H1 (cell line): ENCODE results near the gene KRTAP10-3. TPM values are rescaled to one million over a fixed set of nuclear protein-coding genes. Genes with fewer than 3 reads are reported as not detected.

Experiments used
- BRCA1 ChIP-seq: IDR thresholded peaks from 2 replicates; pipeline ENCODE4 v1.6.1; 2012; ENCODE audit warnings: low read depth, low read length, improper control_type of control experiment
- USF2 ChIP-seq: IDR thresholded peaks from 2 replicates; pipeline ENCODE4 v1.6.1; 2011; ENCODE audit warnings: low read length, improper control_type of control experiment
- polyA plus RNA-seq, 7 experiments: library from polyadenylated mRNA; depleted of rRNA in 3 of 7; stranded (reverse) in 5 of 7; unstranded in 2 of 7; fragments of >200 nt in 5 of 7; fragments of 200-250 nt in 2 of 7; gene quantifications; 1 replicate in 5 of 7; 2 replicates in 1 of 7; 4 replicates in 1 of 7; pipeline versions ENCODE4 v1.2.1 to v1.2.3, GENCODE V29; 2011 to 2013; ENCODE audit warnings: missing spikeins in 2 of 7, mixed read lengths in 2 of 7
- total RNA-seq: library from RNA; stranded (reverse); fragmentation: NEBNext Ultra II Directional; extraction: Animal tissue kit (Norgen Biotek cat#: 25700); gene quantifications from 2 replicates; pipeline ENCODE4 v1.2.1, GENCODE V29; 2021

Gene KRTAP10-3
- total and polyA plus RNA-seq, 2 of the 8 experiments (the other 6 are each of a cell fraction or from before 2014, with no cell fraction given), result not detected

- TF ChIP-seq USF2 (no peak), BRCA1 (no peak)
Measured at GRCh38 chr21:44566403-44566802, 7.8 kb upstream of the KRTAP10-3 start (continued).
